SU-DHL-6 (cell line): Measurements from ENCODE around the gene ABCB8.

Experiments
- H2AFZ ChIP-seq: fragments of 200-600 bp; sonication (generic); 2 replicates; pipeline ENCODE4 v1.6.1; 2014; ENCODE audit warnings: low read depth, mild to moderate bottlenecking, moderate library complexity, mixed read lengths, antibody characterized with exemption, low read length; ENCODE audit not compliant: severe bottlenecking
- H3F3A ChIP-seq: fragments of 200-600 bp; shearing (Covaris generic); 2 replicates; pipeline ENCODE4 v1.6.0; 2016; ENCODE audit warnings: antibody characterized with exemption, mild to moderate bottlenecking; ENCODE audit not compliant: insufficient read depth
- H3K27ac ChIP-seq: fragments of 200-600 bp; sonication (generic); 2 replicates; pipeline ENCODE4 v1.5.1; 2016; ENCODE audit warnings: low read depth, mild to moderate bottlenecking, low read length, moderate library complexity, mixed read lengths
- H3K27me3 ChIP-seq: fragments of 200-600 bp; sonication (generic), shearing (Covaris generic); 2 replicates; pipeline ENCODE4 v1.6.0; 2014; ENCODE audit warnings: mild to moderate bottlenecking, low read length
- H3K36me3 ChIP-seq: fragments of 200-600 bp; sonication (generic); 2 replicates; pipeline ENCODE4 v1.6.1; 2014; ENCODE audit warnings: mild to moderate bottlenecking, low read length, mixed read lengths
- H3K4me2 ChIP-seq: fragments of 300-600, 200-600 bp; shearing (Covaris generic), sonication (generic); 2 replicates; pipeline ENCODE4 v1.6.0; 2014; ENCODE audit warnings: low read length, low read depth, mild to moderate bottlenecking; ENCODE audit not compliant: poor library complexity, severe bottlenecking
- H3K4me3 ChIP-seq: fragments of 200-600 bp; sonication (generic); 2 replicates; pipeline ENCODE4 v1.5.1; 2014; ENCODE audit warnings: antibody characterized with exemption, low read length, mild to moderate bottlenecking, mixed read lengths; ENCODE audit not compliant: insufficient read depth, poor library complexity, severe bottlenecking
- H3K79me2 ChIP-seq: fragments of 200-600 bp; sonication (generic); 2 replicates; pipeline ENCODE4 v1.6.1; 2014; ENCODE audit warnings: mild to moderate bottlenecking, low read length, moderate library complexity; ENCODE audit not compliant: insufficient read depth
- H3K9ac ChIP-seq: fragments of 200-600 bp; sonication (generic); 2 replicates; pipeline ENCODE4 v1.7.0; 2014; ENCODE audit warnings: mild to moderate bottlenecking, low read length
- H3K9me2 ChIP-seq: fragments of 200-600 bp; sonication (generic); replicated peaks from 2 replicates; pipeline ENCODE4 v1.6.1; 2014; ENCODE audit warnings: low read length; ENCODE audit not compliant: insufficient read depth
- H3K9me3 ChIP-seq: fragments of 200-600 bp; sonication (generic); 2 replicates; pipeline ENCODE4 v1.6.1; 2014; ENCODE audit warnings: low read length, mixed read lengths; ENCODE audit not compliant: insufficient read depth
- H4K20me1 ChIP-seq: fragments of 200-600 bp; sonication (generic); 2 replicates; pipeline ENCODE4 v1.6.1; 2014; ENCODE audit warnings: low read depth, mild to moderate bottlenecking, antibody characterized with exemption, low read length, moderate library complexity, mixed read lengths
- EZH2phosphoT487 ChIP-seq: fragments of 200-600 bp; sonication (generic), shearing (Covaris generic); conservative IDR thresholded peaks from 2 replicates; pipeline ENCODE4 v1.6.1; 2018; ENCODE audit warnings: mild to moderate bottlenecking, antibody characterized with exemption, low read length, moderate library complexity, mixed read lengths
- TF ChIP-seq, protein P1 (sequence below): fragments of 200-600 bp; sonication (generic); IDR thresholded peaks from one replicate; pipeline ENCODE4 v1.5.1; 2017; ENCODE audit warnings: antibody characterized with exemption, mild to moderate bottlenecking, low read length, moderate library complexity; ENCODE audit not compliant: insufficient read depth, poor library complexity, severe bottlenecking

ABCB8 gene

DNA sequence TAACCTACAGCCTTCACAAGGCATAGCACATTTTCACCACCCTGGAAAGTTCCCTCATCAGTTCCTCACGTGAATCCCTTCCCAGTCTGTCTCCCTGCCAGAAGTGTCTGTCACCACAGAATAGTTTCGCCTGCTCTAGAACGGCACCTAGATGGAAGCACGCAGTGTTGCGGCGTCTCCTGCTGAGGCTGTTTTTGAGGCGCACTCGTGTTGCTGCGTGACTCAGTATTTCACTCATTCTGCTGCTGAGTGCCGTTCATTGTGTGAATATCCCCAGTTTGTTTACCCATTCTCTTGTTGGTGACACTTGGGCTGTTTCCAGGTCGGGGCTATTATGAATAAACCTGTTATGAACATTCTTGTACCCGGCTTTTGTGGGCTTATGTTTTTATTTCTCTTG lies 24.7 kb upstream of the ABCB8 start:
- H3K4me2 ChIP-seq = no peak overlapping the region
- no peaks in the 10 kb centered on the region for H3K27me3 ChIP-seq
- no peaks in the 10 kb centered on the region for H3K36me3 ChIP-seq
- TF ChIP-seq EZH2phosphoT487 = no peak
- TF ChIP-seq, protein P1, sequence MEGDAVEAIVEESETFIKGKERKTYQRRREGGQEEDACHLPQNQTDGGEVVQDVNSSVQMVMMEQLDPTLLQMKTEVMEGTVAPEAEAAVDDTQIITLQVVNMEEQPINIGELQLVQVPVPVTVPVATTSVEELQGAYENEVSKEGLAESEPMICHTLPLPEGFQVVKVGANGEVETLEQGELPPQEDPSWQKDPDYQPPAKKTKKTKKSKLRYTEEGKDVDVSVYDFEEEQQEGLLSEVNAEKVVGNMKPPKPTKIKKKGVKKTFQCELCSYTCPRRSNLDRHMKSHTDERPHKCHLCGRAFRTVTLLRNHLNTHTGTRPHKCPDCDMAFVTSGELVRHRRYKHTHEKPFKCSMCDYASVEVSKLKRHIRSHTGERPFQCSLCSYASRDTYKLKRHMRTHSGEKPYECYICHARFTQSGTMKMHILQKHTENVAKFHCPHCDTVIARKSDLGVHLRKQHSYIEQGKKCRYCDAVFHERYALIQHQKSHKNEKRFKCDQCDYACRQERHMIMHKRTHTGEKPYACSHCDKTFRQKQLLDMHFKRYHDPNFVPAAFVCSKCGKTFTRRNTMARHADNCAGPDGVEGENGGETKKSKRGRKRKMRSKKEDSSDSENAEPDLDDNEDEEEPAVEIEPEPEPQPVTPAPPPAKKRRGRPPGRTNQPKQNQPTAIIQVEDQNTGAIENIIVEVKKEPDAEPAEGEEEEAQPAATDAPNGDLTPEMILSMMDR = no peak
- H3K4me3 ChIP-seq = no peak overlapping the region
- no peaks in the 10 kb centered on the region for H4K20me1 ChIP-seq
- no peak overlapping the region for H3K9ac ChIP-seq
- no peaks in the 10 kb centered on the region for H3K79me2 ChIP-seq
- H3F3A ChIP-seq = no peaks in the 10 kb centered on the region
- H3K9me3 ChIP-seq = no peaks in the 10 kb centered on the region
- no peak overlapping the region for H3K27ac ChIP-seq
- H2AFZ ChIP-seq = no peak overlapping the region
- H3K9me2 ChIP-seq = no peaks in the 10 kb centered on the region

DNA sequence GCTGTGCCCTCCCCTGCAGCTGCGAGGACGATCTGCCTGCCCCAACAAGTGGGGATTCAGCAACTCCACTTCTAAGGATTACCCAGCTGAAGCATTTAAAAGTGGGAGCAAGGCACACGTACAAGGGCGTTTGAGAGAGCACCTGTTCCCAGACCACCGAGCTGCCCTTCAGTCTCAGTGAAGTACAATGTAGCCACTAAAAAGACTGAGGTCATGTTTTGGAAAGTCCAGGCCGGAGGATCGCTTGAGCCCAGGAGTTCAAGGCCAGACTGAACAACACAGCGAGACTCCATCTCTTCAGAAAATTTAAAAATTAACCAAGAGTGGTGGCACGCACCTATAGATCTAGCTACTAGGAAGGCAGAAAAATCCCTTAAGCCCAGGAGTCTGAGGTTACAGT lies 22.7 kb upstream of the ABCB8 start:
- no peaks in the 10 kb centered on the region for H3F3A ChIP-seq
- H3K36me3 ChIP-seq = no peaks in the 10 kb centered on the region
- no peaks in the 10 kb centered on the region for H3K79me2 ChIP-seq
- no peak overlapping the region for H3K27ac ChIP-seq
- H3K4me3 ChIP-seq = no peak overlapping the region
- no peaks in the 10 kb centered on the region for H4K20me1 ChIP-seq
- H3K9me2 ChIP-seq = no peaks in the 10 kb centered on the region
- H2AFZ ChIP-seq = no peak overlapping the region
- no peak overlapping the region for H3K9ac ChIP-seq
- H3K4me2 ChIP-seq = no peak overlapping the region
- no peaks in the 10 kb centered on the region for H3K9me3 ChIP-seq
- H3K27me3 ChIP-seq = no peaks in the 10 kb centered on the region
- no peak for TF ChIP-seq EZH2phosphoT487
- TF ChIP-seq, protein P1 = no peak

DNA sequence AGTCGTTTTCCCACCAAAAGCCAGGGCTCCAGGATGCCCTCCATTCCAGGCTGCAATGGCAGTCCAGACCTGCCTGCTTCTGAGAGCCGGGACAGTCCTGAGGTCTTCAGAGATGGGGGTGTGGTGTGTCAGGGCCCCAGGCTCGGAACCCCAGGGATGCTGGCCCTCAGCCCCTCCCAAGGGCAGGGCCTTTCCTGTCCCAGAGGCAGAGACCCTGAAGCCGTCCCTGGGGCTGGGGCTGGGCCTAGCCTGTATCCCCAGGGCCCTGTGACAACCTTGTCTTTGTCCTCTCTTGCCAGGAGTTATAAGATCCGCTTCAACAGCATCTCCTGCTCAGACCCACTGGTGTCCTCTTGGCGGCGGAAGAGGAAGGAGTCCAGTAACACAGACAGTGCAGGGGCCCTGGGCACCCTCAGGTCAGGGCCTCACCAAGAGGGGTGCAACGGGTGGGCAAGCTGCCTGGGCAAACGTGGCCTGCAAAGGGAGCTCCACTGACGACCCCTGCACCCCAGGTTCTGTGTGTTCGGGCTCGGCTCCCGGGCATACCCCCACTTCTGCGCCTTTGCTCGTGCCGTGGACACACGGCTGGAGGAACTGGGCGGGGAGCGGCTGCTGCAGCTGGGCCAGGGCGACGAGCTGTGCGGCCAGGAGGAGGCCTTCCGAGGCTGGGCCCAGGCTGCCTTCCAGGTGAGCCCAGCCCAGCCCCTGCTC lies 21.5 kb upstream of the ABCB8 start:
- H3K4me3 ChIP-seq = no peak overlapping the region
- H2AFZ ChIP-seq = no peak overlapping the region
- no peaks in the 10 kb centered on the region for H3K79me2 ChIP-seq
- H3K4me2 ChIP-seq = no peak overlapping the region
- H3K9ac ChIP-seq = no peak overlapping the region
- H3K9me2 ChIP-seq = no peaks in the 10 kb centered on the region
- no peaks in the 10 kb centered on the region for H3K36me3 ChIP-seq
- no peaks in the 10 kb centered on the region for H3F3A ChIP-seq
- H3K27ac ChIP-seq = no peak overlapping the region
- TF ChIP-seq, protein P1 = no peak
- H3K9me3 ChIP-seq = no peaks in the 10 kb centered on the region
- H4K20me1 ChIP-seq = no peaks in the 10 kb centered on the region
- no peaks in the 10 kb centered on the region for H3K27me3 ChIP-seq
